H1 (cell line): ENCODE data around the gene ACRBP. TPM values are rescaled to one million over a fixed set of nuclear protein-coding genes. Genes with fewer than 3 reads are reported as not detected.

ENCODE experiments used
- CTCF ChIA-PET: fragments of 300-600 bp; sonication (Branson Sonifier 250); formaldehyde crosslinking; loops from one replicate; lab custom pipeline; 2021; ENCODE audit not compliant: partially characterized antibody; lab: Charles Lee
- POLR2A ChIA-PET: fragments of 300-600 bp; sonication (Branson Sonifier 250); formaldehyde crosslinking; loops from one replicate; lab custom pipeline; 2021; ENCODE audit warnings: inconsistent platforms; ENCODE audit not compliant: partially characterized antibody; lab: Charles Lee
- DNase-seq, 2 experiments: peaks; one replicate each; pipeline versions ENCODE4 v3.0.0 to v3.0.0-alpha.2; 2010 to 2022; ENCODE audit warnings: low spot score in 2 of 2, low read depth in 1 of 2, mixed read lengths in 1 of 2
- FAIRE-seq: peaks from 2 replicates; lab custom pipeline; 2011; peaks lifted over from hg19 to GRCh38; lab: Jason Lieb, UNC
- H2AFZ ChIP-seq: 2 replicates; pipeline ENCODE4 v1.8.1; 2012; ENCODE audit warnings: low read length, inconsistent platforms
- H2AK5ac ChIP-seq: 2 replicates; pipeline ENCODE4 v1.6.1; 2013; ENCODE audit warnings: low read depth, low read length
- H2BK120ac ChIP-seq: replicated peaks from 2 replicates; pipeline ENCODE3; 2013; ENCODE audit warnings: low read depth, low read length, inconsistent platforms
- H2BK12ac ChIP-seq: 2 replicates; pipeline ENCODE4 v1.6.1; 2013; ENCODE audit warnings: low read depth, low read length
- H2BK15ac ChIP-seq: 2 replicates; pipeline ENCODE4 v1.6.1; 2013; ENCODE audit warnings: low read length
- H2BK20ac ChIP-seq: 2 replicates; pipeline ENCODE4 v1.6.1; 2013; ENCODE audit warnings: low read length
- H2BK5ac ChIP-seq: 2 replicates; pipeline ENCODE4 v1.6.1; 2013; ENCODE audit warnings: low read depth, low read length
- H3K14ac ChIP-seq: 2 replicates; pipeline ENCODE4 v1.6.1; 2013; ENCODE audit warnings: inconsistent platforms; ENCODE audit not compliant: insufficient read length
- H3K18ac ChIP-seq: 2 replicates; pipeline ENCODE4 v1.6.1; 2013; ENCODE audit warnings: low read length; ENCODE audit errors: extremely low read depth
- H3K23ac ChIP-seq: 2 replicates; pipeline ENCODE4 v1.6.1; 2013; ENCODE audit warnings: inconsistent platforms; ENCODE audit not compliant: insufficient read length
- H3K23me2 ChIP-seq: 2 replicates; pipeline ENCODE4 v1.6.1; 2013; ENCODE audit warnings: low read depth, low read length
- H3K27ac ChIP-seq: 2 replicates; pipeline ENCODE4 v1.6.1; 2011; ENCODE audit warnings: low read depth, low read length, inconsistent platforms
- H3K27me3 ChIP-seq, 4 experiments: replicated peaks in 1 of 4; 1 replicate in 1 of 4; 2 replicates in 3 of 4; pipeline versions ENCODE4 v1.6.1 to v1.8.1; 2011 to 2013; ENCODE audit warnings: low read length in 3 of 4, mild to moderate bottlenecking in 3 of 4, inconsistent platforms in 2 of 4, mixed read lengths in 2 of 4, moderate library complexity in 1 of 4; ENCODE audit not compliant: control insufficient read depth in 3 of 4, insufficient read depth in 3 of 4; ENCODE audit errors: extremely low read depth in 1 of 4
- H3K36me3 ChIP-seq, 4 experiments: 2 replicates each; pipeline versions ENCODE4 v1.6.1 to v1.8.1; 2011 to 2013; ENCODE audit warnings: mild to moderate bottlenecking in 4 of 4, low read length in 3 of 4, moderate library complexity in 2 of 4, control low read depth in 1 of 4, inconsistent platforms in 1 of 4; ENCODE audit not compliant: insufficient read depth in 4 of 4, control insufficient read depth in 2 of 4
- H3K4ac ChIP-seq: replicated peaks from 2 replicates; pipeline ENCODE3; 2013; ENCODE audit warnings: low read length, low read depth, mixed read lengths, inconsistent platforms; ENCODE audit not compliant: insufficient read length
- H3K4me1 ChIP-seq, 4 experiments: replicated peaks in 1 of 4; 1 replicate in 1 of 4; 2 replicates in 3 of 4; pipeline versions ENCODE4 v1.6.1 to v1.8.1; 2011 to 2013; ENCODE audit warnings: low read length in 3 of 4, inconsistent platforms in 2 of 4, mixed read lengths in 1 of 4; ENCODE audit not compliant: insufficient read depth in 4 of 4, control insufficient read depth in 3 of 4
- H3K4me2 ChIP-seq, 2 experiments: 2 replicates each; pipeline versions ENCODE4 v1.6.1 to v1.8.1; 2011 to 2013; ENCODE audit warnings: low read depth in 2 of 2, low read length in 2 of 2, control low read depth in 1 of 2, inconsistent platforms in 1 of 2, mild to moderate bottlenecking in 1 of 2; ENCODE audit not compliant: insufficient read depth in 1 of 2
- H3K4me3 ChIP-seq, 4 experiments: fragments of 200-600, 300-600 bp in 1 of 4; sonication (generic), shearing (Covaris generic), sonication (Bioruptor Twin) in 1 of 4; 2 replicates each; pipeline versions ENCODE4 v1.5.1 to v1.8.1; 2011 to 2016; ENCODE audit warnings: low read length in 4 of 4, low read depth in 3 of 4, control low read depth in 2 of 4, inconsistent platforms in 2 of 4, mild to moderate bottlenecking in 2 of 4, mixed read lengths in 1 of 4, moderate library complexity in 1 of 4; ENCODE audit not compliant: insufficient read depth in 2 of 4; ENCODE audit errors: extremely low read depth in 1 of 4
- H3K56ac ChIP-seq: replicated peaks from 2 replicates; pipeline ENCODE3; 2013; ENCODE audit warnings: low read depth, mild to moderate bottlenecking, mixed read lengths, low read length, inconsistent platforms; ENCODE audit not compliant: insufficient read length
- H3K79me1 ChIP-seq: 2 replicates; pipeline ENCODE4 v1.6.1; 2013; ENCODE audit warnings: low read depth, low read length, control low read depth
- H3K79me2 ChIP-seq, 2 experiments: 2 replicates each; pipeline versions ENCODE4 v1.6.1 to v1.8.1; 2012 to 2013; ENCODE audit warnings: low read length in 2 of 2, mild to moderate bottlenecking in 2 of 2, inconsistent platforms in 1 of 2; ENCODE audit not compliant: insufficient read depth in 2 of 2, control insufficient read depth in 1 of 2
- H3K9ac ChIP-seq, 4 experiments: replicated peaks in 1 of 4; 1 replicate in 1 of 4; 2 replicates in 3 of 4; pipeline versions ENCODE4 v1.6.1 to v1.8.1; 2011 to 2013; ENCODE audit warnings: low read depth in 3 of 4, low read length in 3 of 4, control low read depth in 2 of 4, mild to moderate bottlenecking in 2 of 4, moderate library complexity in 2 of 4, inconsistent platforms in 1 of 4; ENCODE audit errors: extremely low read depth in 1 of 4
- H3K9me3 ChIP-seq, 2 experiments: 2 replicates each; pipeline versions ENCODE4 v1.6.1 to v1.8.1; 2012 to 2013; ENCODE audit warnings: mild to moderate bottlenecking in 2 of 2, moderate library complexity in 2 of 2, control low read depth in 1 of 2, inconsistent platforms in 1 of 2, low read depth in 1 of 2, low read length in 1 of 2, mixed read lengths in 1 of 2; ENCODE audit not compliant: insufficient read depth in 2 of 2
- H4K20me1 ChIP-seq, 2 experiments: replicated peaks in 1 of 2; 2 replicates each; pipeline versions ENCODE3 to v1.8.1; 2011 to 2013; ENCODE audit warnings: inconsistent platforms in 2 of 2, low read length in 2 of 2, mild to moderate bottlenecking in 1 of 2; ENCODE audit not compliant: insufficient read depth in 2 of 2, control insufficient read depth in 1 of 2
- H4K5ac ChIP-seq: 2 replicates; pipeline ENCODE4 v1.6.1; 2013; ENCODE audit warnings: low read length, low read depth, mixed read lengths, inconsistent platforms; ENCODE audit not compliant: insufficient read length
- H4K8ac ChIP-seq: 2 replicates; pipeline ENCODE4 v1.8.0; 2013; ENCODE audit warnings: mild to moderate bottlenecking, moderate library complexity, low read length, inconsistent platforms; ENCODE audit not compliant: insufficient read depth; ENCODE audit errors: extremely low read depth
- H4K91ac ChIP-seq: replicated peaks from 2 replicates; pipeline ENCODE3; 2013; ENCODE audit warnings: low read length, mixed read lengths, inconsistent platforms; ENCODE audit not compliant: insufficient read length
- BACH1 ChIP-seq: IDR thresholded peaks from 2 replicates; pipeline ENCODE4 v1.6.1; 2012; ENCODE audit warnings: low read length, improper control_type of control experiment
- CHD1 ChIP-seq: IDR thresholded peaks from 2 replicates; pipeline ENCODE4 v1.6.1; 2012; ENCODE audit warnings: low read depth, low read length, improper control_type of control experiment
- CREB1 ChIP-seq: IDR thresholded peaks from 2 replicates; pipeline ENCODE4 v1.6.1; 2012; ENCODE audit warnings: inconsistent platforms
- JUND ChIP-seq: IDR thresholded peaks from 2 replicates; pipeline ENCODE4 v1.6.1; 2011; ENCODE audit warnings: mild to moderate bottlenecking, improper control_type of control experiment, low read length
- WGBS, 2 experiments: shearing (Covaris generic) in 1 of 2; methylation state at CpG; one replicate each; pipeline versions ENCODE4 v1.1.6 to v1.1.7; 2013 to 2015; ENCODE audit warnings: low lambda C conversion rate in 2 of 2, mixed read lengths in 2 of 2, inconsistent platforms in 1 of 2, low coverage in 1 of 2, missing lambda C conversion rate in 1 of 2; ENCODE audit not compliant: insufficient replicate concordance in 2 of 2, insufficient coverage in 1 of 2, insufficient read length in 1 of 2; ENCODE audit errors: extremely low coverage in 1 of 2, missing lambda C conversion rate in 1 of 2; 5-methylcytosine and 5-hydroxymethylcytosine counted together
- polyA plus RNA-seq, 7 experiments: library from polyadenylated mRNA; depleted of rRNA in 3 of 7; stranded (reverse) in 5 of 7; unstranded in 2 of 7; fragments of >200 nt in 5 of 7; fragments of 200-250 nt in 2 of 7; gene quantifications; 1 replicate in 5 of 7; 2 replicates in 1 of 7; 4 replicates in 1 of 7; pipeline versions ENCODE4 v1.2.1 to v1.2.3, GENCODE V29; 2011 to 2013; ENCODE audit warnings: missing spikeins in 2 of 7, mixed read lengths in 2 of 7
- total RNA-seq: library from RNA; stranded (reverse); fragmentation: NEBNext Ultra II Directional; extraction: Animal tissue kit (Norgen Biotek cat#: 25700); gene quantifications from 2 replicates; pipeline ENCODE4 v1.2.1, GENCODE V29; 2021

Gene ACRBP
- total and polyA plus RNA-seq, 2 of the 8 experiments (the other 6 are each of a cell fraction or from before 2014, with no cell fraction given), result 0.80 to 5.2 TPM

- Histone ChIP-seq H3K4me1 (peaks cover 3 to 11% (median 9%) of the 10 kb centered on the region in 4 experiments; a peak in 6 of 7 replicates), H3K23me2 (peaks cover 2% of the 10 kb centered on the region; the same call in 1 of the 2 replicates), H3K4me2 (no peak overlapping the region), H3K4ac (no peak overlapping the region), H2BK15ac (no peak overlapping the region), H2BK20ac (no peak overlapping the region), H3K4me3 (no peak overlapping the region), H4K91ac (no peak overlapping the region), H2AFZ (no peak overlapping the region), H3K27me3 (peaks cover 4 to 27% (median 21%) of the 10 kb centered on the region in 4 experiments; a peak in 6 of 7 replicates), H2BK5ac (no peak overlapping the region), H3K79me1 (no peaks in the 10 kb centered on the region), H3K9ac (no peak overlapping the region), H2BK120ac (no peak overlapping the region), H2BK12ac (no peak overlapping the region), H4K8ac (no peak overlapping the region; the same call in 1 of the 2 replicates), H3K27ac (no peak overlapping the region), H3K9me3 (no peaks in the 10 kb centered on the region; a peak in 1 of 4 replicates), H3K18ac (no peak overlapping the region), H2AK5ac (no peak overlapping the region), H3K14ac (no peak overlapping the region), H3K23ac (no peak overlapping the region), H3K56ac (no peak overlapping the region), H3K36me3 (no peaks in the 10 kb centered on the region), H4K20me1 (no peaks in the 10 kb centered on the region), H3K79me2 (no peaks in the 10 kb centered on the region), H4K5ac (no peak overlapping the region)
- DNase-seq, result no peak
- POLR2A ChIA-PET, result interaction anchor here (1.0 to 3.4 kb wide), 4 partner anchors 25 to 251 kb away, joined by 3 to 18 read pairs (median 4); partner anchors contain the start of gene GAPDH
- FAIRE-seq, result no peak
- CTCF ChIA-PET, result interaction anchor here (0.6 to 8.7 kb wide), 25 partner anchors 12 to 250 kb away, joined by 3 to 146 read pairs (median 6); partner anchors contain the start of genes ACRBP, MLF2 and ZNF384
- TF ChIP-seq CREB1, result no peak
- TF ChIP-seq BACH1, result no peak
- TF ChIP-seq JUND, result no peak
- no peak for TF ChIP-seq CHD1
- WGBS, 2 experiments, result 63% methylated on average over 5 of the region's 5 CpGs; no CpG with 5 or more reads in 1 of the 2 experiments
Measured at GRCh38 chr12:6618483-6619225, 28.6 kb downstream of the ACRBP start.
